Measurements from ENCODE around the gene PIEZO1. TPM values are rescaled to one million over a fixed set of nuclear protein-coding genes. Genes with fewer than 3 reads are reported as not detected.

The PIEZO1 gene
- total and polyA plus RNA-seq, 9 of the 15 experiments (the other 6 are each of a cell fraction or from before 2014, with no cell fraction given) = 3.6 to 432 (median 131) TPM

DNA sequence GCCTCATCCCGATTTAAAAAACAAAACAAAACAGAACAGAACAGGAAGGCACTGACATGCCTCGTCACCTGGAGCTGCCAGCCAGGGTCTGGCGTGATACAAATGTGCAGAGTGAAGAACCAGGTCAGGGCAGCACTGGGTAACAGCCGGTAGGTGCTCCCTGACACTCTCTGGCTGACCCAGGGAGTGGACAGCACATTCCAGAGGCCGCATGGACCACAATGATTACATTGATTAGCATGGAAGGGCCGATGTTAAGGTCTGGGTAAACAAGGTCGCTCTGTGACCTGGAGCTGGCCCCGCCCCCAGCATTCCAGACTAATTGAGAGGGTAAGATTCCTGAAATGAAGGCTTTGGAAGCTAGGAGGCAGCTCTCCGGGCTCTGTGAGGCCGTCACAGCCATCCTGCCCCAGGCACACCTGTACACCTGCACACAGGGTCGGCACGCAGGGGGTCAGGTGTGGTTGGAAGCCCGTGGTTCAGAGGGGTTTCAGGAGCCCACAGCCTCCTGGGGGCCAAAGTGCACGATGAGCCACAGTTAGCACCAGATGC is 21.4 kb downstream of the PIEZO1 start (continued):
- TF ChIP-seq SP2 (IDR thresholded peaks at IDR 0.05; ENCODE audit: extremely low read depth, low read depth, low read length, poor library complexity, severe bottlenecking) (no peak), NR2C2 (CRISPR knock-in tag; IDR thresholded peaks at IDR 0.05) (no peak), NR2C2 (tag; IDR thresholded peaks at IDR 0.05) (peak; percentile 60; the same call in 1 of the 2 replicates), ZNF41 (CRISPR knock-in tag; conservative IDR thresholded peaks at IDR 0.05) (no peak), C11orf30 (IDR thresholded peaks at IDR 0.05; ENCODE audit: low read depth) (no peak), ZNF584 (CRISPR knock-in tag; IDR thresholded peaks at IDR 0.05; ENCODE audit: low read depth) (no peak), EP400 (IDR thresholded peaks at IDR 0.05) (no peak), HDGF (IDR thresholded peaks at IDR 0.05) (no peak), LARP7 (IDR thresholded peaks at IDR 0.05) (no peak), ZSCAN29 (IDR thresholded peaks at IDR 0.05) (no peak), PCBP2 (IDR thresholded peaks at IDR 0.05; ENCODE audit: low read depth, low read length, poor library complexity, severe bottlenecking) (no peak), PRPF4 (IDR thresholded peaks at IDR 0.05; ENCODE audit: insufficient read depth, low read depth, low read length, poor library complexity, severe bottlenecking) (no peak), ZNF507 (tag; conservative IDR thresholded peaks at IDR 0.05) (no peak), KAT8 (IDR thresholded peaks at IDR 0.05; ENCODE audit: low read depth) (no peak)
- TF ChIP-seq, protein P1, sequence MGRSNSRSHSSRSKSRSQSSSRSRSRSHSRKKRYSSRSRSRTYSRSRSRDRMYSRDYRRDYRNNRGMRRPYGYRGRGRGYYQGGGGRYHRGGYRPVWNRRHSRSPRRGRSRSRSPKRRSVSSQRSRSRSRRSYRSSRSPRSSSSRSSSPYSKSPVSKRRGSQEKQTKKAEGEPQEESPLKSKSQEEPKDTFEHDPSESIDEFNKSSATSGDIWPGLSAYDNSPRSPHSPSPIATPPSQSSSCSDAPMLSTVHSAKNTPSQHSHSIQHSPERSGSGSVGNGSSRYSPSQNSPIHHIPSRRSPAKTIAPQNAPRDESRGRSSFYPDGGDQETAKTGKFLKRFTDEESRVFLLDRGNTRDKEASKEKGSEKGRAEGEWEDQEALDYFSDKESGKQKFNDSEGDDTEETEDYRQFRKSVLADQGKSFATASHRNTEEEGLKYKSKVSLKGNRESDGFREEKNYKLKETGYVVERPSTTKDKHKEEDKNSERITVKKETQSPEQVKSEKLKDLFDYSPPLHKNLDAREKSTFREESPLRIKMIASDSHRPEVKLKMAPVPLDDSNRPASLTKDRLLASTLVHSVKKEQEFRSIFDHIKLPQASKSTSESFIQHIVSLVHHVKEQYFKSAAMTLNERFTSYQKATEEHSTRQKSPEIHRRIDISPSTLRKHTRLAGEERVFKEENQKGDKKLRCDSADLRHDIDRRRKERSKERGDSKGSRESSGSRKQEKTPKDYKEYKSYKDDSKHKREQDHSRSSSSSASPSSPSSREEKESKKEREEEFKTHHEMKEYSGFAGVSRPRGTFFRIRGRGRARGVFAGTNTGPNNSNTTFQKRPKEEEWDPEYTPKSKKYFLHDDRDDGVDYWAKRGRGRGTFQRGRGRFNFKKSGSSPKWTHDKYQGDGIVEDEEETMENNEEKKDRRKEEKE (IDR thresholded peaks at IDR 0.05; ENCODE audit: borderline replicate concordance in 1 of 2, control insufficient read depth in 1 of 2, low read depth in 2 of 2, low read length in 1 of 2) = no peak
- TF ChIP-seq, protein P2, sequence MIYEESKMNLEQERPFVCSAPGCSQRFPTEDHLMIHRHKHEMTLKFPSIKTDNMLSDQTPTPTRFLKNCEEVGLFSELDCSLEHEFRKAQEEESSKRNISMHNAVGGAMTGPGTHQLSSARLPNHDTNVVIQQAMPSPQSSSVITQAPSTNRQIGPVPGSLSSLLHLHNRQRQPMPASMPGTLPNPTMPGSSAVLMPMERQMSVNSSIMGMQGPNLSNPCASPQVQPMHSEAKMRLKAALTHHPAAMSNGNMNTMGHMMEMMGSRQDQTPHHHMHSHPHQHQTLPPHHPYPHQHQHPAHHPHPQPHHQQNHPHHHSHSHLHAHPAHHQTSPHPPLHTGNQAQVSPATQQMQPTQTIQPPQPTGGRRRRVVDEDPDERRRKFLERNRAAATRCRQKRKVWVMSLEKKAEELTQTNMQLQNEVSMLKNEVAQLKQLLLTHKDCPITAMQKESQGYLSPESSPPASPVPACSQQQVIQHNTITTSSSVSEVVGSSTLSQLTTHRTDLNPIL (CRISPR knock-in tag; IDR thresholded peaks at IDR 0.05) = no peak
- TF ChIP-seq, protein P3, sequence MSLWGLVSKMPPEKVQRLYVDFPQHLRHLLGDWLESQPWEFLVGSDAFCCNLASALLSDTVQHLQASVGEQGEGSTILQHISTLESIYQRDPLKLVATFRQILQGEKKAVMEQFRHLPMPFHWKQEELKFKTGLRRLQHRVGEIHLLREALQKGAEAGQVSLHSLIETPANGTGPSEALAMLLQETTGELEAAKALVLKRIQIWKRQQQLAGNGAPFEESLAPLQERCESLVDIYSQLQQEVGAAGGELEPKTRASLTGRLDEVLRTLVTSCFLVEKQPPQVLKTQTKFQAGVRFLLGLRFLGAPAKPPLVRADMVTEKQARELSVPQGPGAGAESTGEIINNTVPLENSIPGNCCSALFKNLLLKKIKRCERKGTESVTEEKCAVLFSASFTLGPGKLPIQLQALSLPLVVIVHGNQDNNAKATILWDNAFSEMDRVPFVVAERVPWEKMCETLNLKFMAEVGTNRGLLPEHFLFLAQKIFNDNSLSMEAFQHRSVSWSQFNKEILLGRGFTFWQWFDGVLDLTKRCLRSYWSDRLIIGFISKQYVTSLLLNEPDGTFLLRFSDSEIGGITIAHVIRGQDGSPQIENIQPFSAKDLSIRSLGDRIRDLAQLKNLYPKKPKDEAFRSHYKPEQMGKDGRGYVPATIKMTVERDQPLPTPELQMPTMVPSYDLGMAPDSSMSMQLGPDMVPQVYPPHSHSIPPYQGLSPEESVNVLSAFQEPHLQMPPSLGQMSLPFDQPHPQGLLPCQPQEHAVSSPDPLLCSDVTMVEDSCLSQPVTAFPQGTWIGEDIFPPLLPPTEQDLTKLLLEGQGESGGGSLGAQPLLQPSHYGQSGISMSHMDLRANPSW (CRISPR knock-in tag; IDR thresholded peaks at IDR 0.05) = no peak
- TF ChIP-seq, protein P4, sequence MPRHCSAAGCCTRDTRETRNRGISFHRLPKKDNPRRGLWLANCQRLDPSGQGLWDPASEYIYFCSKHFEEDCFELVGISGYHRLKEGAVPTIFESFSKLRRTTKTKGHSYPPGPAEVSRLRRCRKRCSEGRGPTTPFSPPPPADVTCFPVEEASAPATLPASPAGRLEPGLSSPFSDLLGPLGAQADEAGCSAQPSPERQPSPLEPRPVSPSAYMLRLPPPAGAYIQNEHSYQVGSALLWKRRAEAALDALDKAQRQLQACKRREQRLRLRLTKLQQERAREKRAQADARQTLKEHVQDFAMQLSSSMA (CRISPR knock-in tag; IDR thresholded peaks at IDR 0.05) = no peak
- TF ChIP-seq, protein P5, sequence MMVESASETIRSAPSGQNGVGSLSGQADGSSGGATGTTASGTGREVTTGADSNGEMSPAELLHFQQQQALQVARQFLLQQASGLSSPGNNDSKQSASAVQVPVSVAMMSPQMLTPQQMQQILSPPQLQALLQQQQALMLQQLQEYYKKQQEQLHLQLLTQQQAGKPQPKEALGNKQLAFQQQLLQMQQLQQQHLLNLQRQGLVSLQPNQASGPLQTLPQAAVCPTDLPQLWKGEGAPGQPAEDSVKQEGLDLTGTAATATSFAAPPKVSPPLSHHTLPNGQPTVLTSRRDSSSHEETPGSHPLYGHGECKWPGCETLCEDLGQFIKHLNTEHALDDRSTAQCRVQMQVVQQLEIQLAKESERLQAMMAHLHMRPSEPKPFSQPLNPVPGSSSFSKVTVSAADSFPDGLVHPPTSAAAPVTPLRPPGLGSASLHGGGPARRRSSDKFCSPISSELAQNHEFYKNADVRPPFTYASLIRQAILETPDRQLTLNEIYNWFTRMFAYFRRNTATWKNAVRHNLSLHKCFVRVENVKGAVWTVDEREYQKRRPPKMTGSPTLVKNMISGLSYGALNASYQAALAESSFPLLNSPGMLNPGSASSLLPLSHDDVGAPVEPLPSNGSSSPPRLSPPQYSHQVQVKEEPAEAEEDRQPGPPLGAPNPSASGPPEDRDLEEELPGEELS (CRISPR knock-in tag; IDR thresholded peaks at IDR 0.05; ENCODE audit: borderline replicate concordance) = no peak
